PC-9 (cell line): ENCODE data around the gene FIZ1.

Experiments used
- EZH2 ChIP-seq: fragments of 200-600 bp; sonication (generic); IDR thresholded peaks from 2 replicates; pipeline ENCODE4 v1.8.0; 2017; ENCODE audit warnings: antibody characterized with exemption, low read depth
- TF ChIP-seq, protein P1 (sequence below): fragments of 200-600 bp; sonication (generic); conservative IDR thresholded peaks from 2 replicates; pipeline ENCODE4 v1.6.1; 2017; ENCODE audit warnings: mixed run types, antibody characterized with exemption, mild to moderate bottlenecking, moderate library complexity

DNA sequence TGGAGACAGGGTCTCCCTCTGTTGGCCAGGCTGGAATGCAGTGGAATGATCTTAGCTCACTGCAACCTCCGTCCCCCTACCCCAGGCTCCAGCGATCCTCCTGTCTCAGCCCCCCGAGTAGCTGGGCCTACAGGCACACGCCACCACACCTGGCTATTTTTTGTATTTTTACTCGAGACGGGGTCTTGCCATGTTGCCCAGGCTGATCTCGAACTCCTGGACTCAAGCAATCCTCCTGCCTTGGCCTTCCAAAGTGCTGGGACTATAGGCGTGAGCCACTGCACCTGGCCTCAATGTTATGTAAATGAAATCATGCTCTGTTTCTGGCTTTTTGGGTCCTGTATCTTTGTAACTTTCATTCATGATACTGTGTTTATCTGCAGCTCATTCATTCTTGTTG lies 10.6 kb downstream of the FIZ1 start:
- TF ChIP-seq, protein P1, sequence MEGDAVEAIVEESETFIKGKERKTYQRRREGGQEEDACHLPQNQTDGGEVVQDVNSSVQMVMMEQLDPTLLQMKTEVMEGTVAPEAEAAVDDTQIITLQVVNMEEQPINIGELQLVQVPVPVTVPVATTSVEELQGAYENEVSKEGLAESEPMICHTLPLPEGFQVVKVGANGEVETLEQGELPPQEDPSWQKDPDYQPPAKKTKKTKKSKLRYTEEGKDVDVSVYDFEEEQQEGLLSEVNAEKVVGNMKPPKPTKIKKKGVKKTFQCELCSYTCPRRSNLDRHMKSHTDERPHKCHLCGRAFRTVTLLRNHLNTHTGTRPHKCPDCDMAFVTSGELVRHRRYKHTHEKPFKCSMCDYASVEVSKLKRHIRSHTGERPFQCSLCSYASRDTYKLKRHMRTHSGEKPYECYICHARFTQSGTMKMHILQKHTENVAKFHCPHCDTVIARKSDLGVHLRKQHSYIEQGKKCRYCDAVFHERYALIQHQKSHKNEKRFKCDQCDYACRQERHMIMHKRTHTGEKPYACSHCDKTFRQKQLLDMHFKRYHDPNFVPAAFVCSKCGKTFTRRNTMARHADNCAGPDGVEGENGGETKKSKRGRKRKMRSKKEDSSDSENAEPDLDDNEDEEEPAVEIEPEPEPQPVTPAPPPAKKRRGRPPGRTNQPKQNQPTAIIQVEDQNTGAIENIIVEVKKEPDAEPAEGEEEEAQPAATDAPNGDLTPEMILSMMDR = no peak
- no peak for TF ChIP-seq EZH2
